BJ (cell line): ENCODE results near the gene SMARCC1. TPM values are rescaled to one million over a fixed set of nuclear protein-coding genes. Genes with fewer than 3 reads are reported as not detected.

Experiments
- CTCF ChIA-PET: fragments of 350-600 bp; formaldehyde crosslinking; extraction: SDS; loops from one replicate; lab custom pipeline; 2021; ENCODE audit warnings: antibody characterized with exemption, inconsistent platforms; lab: Yijun Ruan, JAX
- POLR2A ChIA-PET: fragments of 300-600 bp; sonication (Branson Sonifier 250); formaldehyde crosslinking; extraction: SDS; loops from one replicate; lab custom pipeline; 2021; ENCODE audit warnings: antibody characterized with exemption; lab: Charles Lee
- DNase-seq: peaks from one replicate; pipeline ENCODE4 v3.0.0-alpha.2; 2011; ENCODE audit warnings: low read depth
- H3K27me3 ChIP-seq: 2 replicates; pipeline ENCODE4 v1.6.0; 2011; ENCODE audit warnings: low read length; ENCODE audit not compliant: control insufficient read depth, insufficient read depth
- H3K36me3 ChIP-seq: 2 replicates; pipeline ENCODE4 v1.5.1; 2011; ENCODE audit warnings: low read length; ENCODE audit not compliant: control insufficient read depth, insufficient read depth
- H3K4me3 ChIP-seq: 2 replicates; pipeline ENCODE4 v1.5.1; 2011; ENCODE audit warnings: low read depth, mild to moderate bottlenecking, control low read depth, low read length
- polyA plus RNA-seq: library from polyadenylated mRNA; depleted of rRNA; stranded (reverse); fragments of >200 nt; gene quantifications from 2 replicates; pipeline ENCODE4 v1.2.3, GENCODE V29; 2011
- TF ChIP-seq, protein P1 (sequence below): IDR thresholded peaks from 2 replicates; pipeline ENCODE4 v1.5.1; 2011; ENCODE audit warnings: low read depth, mild to moderate bottlenecking, control low read depth, inconsistent platforms, low read length, moderate library complexity; ENCODE audit not compliant: insufficient read depth

SMARCC1 gene
- polyA plus RNA-seq, 1 experiment: 25.8 TPM

DNA sequence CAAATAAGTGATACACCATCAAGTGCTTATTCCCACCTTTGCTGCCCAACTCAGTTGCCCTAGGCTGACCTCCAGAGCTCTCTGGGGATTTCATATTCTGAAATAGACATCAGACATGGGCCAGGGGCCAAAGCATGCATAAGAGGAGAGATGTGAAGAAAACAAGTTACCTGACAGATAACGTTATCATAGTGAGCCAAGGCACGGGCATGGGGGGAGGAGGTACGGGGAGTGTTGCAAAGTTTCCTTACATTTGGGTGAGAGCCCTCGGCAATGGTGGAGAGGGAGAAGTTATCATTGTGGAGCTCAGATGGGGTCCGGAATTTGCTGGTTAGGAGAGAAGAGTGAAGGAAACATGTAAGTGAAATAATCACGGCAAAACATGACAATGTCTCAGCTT, 212.8 kb downstream of the SMARCC1 start:
- no peak for DNase-seq
- no peaks in the 10 kb centered on the region for H3K36me3 ChIP-seq
- POLR2A ChIA-PET: no interaction called here
- no peak overlapping the region for H3K4me3 ChIP-seq
- CTCF ChIA-PET: interaction anchor here (0.6 to 0.9 kb wide), 2 partner anchors 69 to 95 kb away, joined by 3 read pairs; no protein-coding TSS in a partner anchor
- peaks cover 32% of the 10 kb centered on the region for H3K27me3 ChIP-seq
- TF ChIP-seq, protein P1, sequence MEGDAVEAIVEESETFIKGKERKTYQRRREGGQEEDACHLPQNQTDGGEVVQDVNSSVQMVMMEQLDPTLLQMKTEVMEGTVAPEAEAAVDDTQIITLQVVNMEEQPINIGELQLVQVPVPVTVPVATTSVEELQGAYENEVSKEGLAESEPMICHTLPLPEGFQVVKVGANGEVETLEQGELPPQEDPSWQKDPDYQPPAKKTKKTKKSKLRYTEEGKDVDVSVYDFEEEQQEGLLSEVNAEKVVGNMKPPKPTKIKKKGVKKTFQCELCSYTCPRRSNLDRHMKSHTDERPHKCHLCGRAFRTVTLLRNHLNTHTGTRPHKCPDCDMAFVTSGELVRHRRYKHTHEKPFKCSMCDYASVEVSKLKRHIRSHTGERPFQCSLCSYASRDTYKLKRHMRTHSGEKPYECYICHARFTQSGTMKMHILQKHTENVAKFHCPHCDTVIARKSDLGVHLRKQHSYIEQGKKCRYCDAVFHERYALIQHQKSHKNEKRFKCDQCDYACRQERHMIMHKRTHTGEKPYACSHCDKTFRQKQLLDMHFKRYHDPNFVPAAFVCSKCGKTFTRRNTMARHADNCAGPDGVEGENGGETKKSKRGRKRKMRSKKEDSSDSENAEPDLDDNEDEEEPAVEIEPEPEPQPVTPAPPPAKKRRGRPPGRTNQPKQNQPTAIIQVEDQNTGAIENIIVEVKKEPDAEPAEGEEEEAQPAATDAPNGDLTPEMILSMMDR: no peak

DNA sequence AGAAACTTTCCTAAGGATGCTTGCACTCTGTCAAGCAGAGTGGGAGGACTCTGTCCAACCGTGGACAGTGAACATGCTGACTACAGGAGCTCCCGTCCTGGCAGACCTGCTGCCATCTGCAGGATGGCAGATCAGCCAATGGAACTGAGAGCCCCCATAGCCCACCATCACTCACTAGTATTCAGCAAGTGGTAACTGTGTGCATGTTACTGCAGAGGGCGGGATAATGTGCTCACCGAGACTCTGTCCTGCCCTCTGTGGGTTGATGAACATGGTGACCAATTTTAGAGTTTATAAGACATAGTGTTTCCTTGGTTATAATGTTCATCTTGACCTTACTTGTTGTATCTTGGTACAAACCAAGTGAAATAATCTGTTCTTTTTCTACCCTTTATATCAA, 214.5 kb downstream of the SMARCC1 start:
- TF ChIP-seq, protein P1: no peak
- peaks cover 18% of the 10 kb centered on the region for H3K27me3 ChIP-seq
- ChIA-PET POLR2A (no interaction called here), CTCF (interaction anchor here (0.9 kb wide), 1 partner anchor 47 kb away, joined by 3 read pairs; no protein-coding TSS in a partner anchor)
- H3K36me3 ChIP-seq: no peaks in the 10 kb centered on the region
- no peak for DNase-seq
- H3K4me3 ChIP-seq: no peak overlapping the region

DNA sequence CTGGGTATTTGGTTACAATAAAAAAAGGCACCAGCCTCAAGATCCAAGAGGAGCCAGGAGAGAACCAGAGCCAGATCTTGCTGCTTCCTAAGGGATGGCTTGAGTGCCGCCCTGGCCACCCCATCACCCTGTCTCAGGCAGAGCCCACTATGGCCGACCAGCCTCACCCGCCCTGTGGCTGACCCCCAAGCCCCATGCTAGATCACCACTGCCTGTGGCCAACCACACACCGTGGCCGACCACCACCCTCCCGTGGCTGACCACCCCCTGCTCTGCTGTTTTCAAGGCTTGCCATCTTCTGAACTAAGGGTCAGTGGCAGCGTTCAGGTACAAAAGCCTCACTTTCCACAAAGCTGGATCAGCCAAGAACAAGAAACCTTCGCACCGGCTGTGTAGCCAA, 215.0 kb downstream of the SMARCC1 start:
- POLR2A ChIA-PET: no interaction called here

DNA sequence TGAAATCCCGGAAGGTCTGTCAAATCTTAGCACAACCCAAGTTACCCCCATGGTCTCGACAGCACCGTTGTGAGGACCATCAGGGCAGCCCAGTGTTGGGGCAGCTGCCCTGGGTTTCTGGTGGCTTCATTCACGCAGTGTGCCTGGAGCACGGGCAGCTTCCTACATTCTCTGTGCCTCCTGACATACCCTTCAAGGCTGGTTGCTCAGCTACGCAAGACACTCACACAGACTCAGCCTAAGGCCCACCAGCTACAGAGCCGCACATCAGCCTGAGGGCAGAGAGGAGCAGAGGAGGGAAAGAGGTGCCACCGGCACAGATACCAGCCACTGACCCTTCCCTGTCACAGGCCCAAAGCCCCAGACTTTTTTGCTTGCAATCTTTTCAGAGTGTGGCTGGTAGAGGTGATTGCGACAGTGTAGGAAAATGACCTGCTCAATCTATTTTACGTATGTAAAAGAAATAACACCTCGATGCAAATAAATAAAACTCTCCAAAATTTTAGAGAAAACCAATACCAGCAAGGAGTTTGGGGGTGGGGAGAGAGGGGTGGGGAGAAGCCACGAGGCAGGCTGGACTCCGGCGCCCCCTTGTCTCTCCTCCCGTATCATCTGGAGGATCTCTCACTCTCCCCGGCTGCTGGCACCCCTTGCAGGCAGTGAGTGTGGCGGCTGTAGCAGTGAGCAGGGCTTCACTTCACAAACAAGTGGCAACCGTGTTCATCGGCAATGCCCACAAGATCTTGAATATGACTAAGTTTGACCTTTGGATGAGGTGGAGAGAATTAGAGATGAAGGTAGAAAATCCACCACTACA, 215.8 kb downstream of the SMARCC1 start:
- Histone ChIP-seq H3K27me3 (peaks cover 7% of the 10 kb centered on the region), H3K36me3 (no peaks in the 10 kb centered on the region), H3K4me3 (no peak overlapping the region)
- ChIA-PET CTCF (no interaction called here), POLR2A (no interaction called here)
- DNase-seq: no peak
- TF ChIP-seq, protein P1: no peak

More for the DNA sequence above, 215.0 kb downstream of the SMARCC1 start:
- Histone ChIP-seq H3K4me3 (no peak overlapping the region), H3K27me3 (peaks cover 14% of the 10 kb centered on the region), H3K36me3 (no peaks in the 10 kb centered on the region)
- CTCF ChIA-PET: no interaction called here
- no peak for DNase-seq
- TF ChIP-seq, protein P1: no peak

DNA sequence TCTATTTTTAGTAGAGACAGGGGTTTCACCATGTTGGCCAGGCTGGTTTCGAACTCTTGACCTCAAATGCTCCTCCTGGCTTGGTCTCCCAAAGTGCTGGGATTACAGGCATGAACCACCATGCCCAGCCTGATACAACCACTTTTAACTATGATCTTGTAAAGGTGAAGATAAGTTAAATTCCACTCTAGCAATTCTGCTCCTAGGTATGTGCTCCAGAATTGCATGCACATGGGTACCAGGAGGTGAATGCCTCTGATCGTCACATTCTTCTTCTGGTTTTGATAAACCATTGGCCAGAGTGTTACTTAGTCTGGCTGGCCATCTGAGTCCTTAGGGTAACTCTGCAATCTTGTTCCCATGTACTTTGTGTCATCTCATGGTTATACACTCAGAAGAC, 225.3 kb downstream of the SMARCC1 start:
- no peak for DNase-seq
- Histone ChIP-seq H3K36me3 (no peaks in the 10 kb centered on the region), H3K4me3 (no peak overlapping the region), H3K27me3 (peaks cover 6% of the 10 kb centered on the region)
- ChIA-PET CTCF (interaction anchor here (0.7 to 1.0 kb wide), 2 partner anchors 19 to 62 kb away, joined by 3 read pairs; no protein-coding TSS in a partner anchor), POLR2A (no interaction called here)
- TF ChIP-seq, protein P1: no peak
